GM12891 (cell line): ENCODE results near the gene C4orf17.

Experiments
- PAX5 ChIP-seq: IDR thresholded peaks from 2 replicates; pipeline ENCODE4 v1.6.1; 2011; ENCODE audit warnings: low read length, moderate library complexity, mild to moderate bottlenecking; ENCODE audit not compliant: insufficient read depth, severe bottlenecking
- POLR2A ChIP-seq: IDR thresholded peaks from 2 replicates; pipeline ENCODE4 v1.6.1; 2011; ENCODE audit warnings: low read depth, low read length, control low read depth
- TAF1 ChIP-seq: IDR thresholded peaks from 2 replicates; pipeline ENCODE4 v1.6.1; 2011; ENCODE audit warnings: low read depth, low read length, control low read depth

GRCh38 chr4:99471349-99471748, 39.5 kb upstream of the C4orf17 start:
- TF ChIP-seq TAF1 (no peak), PAX5 (no peak), POLR2A (no peak)
